Stimulated activated CD4-positive, alpha-beta T cell treated with anti-CD3 and anti-CD28 coated beads, Interleukin-2, amount 100 ng/mL, for 24 hours (primary cell): ENCODE measurements around the gene ZNF597.
"Not testable (repeated sequence)": the region's sequence is repeated elsewhere in the genome, so short reads cannot be mapped to it uniquely, and the experiment has no call there.

Experiments
- DNase-seq, 2 donors: peaks; one replicate each; pipeline ENCODE4 v3.0.0-alpha.2; 2020

Gene ZNF597

GRCh38 chr16:3474870-3475269 is 31.6 kb upstream of the ZNF597 start:
- DNase-seq: not testable (repeated sequence)

DNA sequence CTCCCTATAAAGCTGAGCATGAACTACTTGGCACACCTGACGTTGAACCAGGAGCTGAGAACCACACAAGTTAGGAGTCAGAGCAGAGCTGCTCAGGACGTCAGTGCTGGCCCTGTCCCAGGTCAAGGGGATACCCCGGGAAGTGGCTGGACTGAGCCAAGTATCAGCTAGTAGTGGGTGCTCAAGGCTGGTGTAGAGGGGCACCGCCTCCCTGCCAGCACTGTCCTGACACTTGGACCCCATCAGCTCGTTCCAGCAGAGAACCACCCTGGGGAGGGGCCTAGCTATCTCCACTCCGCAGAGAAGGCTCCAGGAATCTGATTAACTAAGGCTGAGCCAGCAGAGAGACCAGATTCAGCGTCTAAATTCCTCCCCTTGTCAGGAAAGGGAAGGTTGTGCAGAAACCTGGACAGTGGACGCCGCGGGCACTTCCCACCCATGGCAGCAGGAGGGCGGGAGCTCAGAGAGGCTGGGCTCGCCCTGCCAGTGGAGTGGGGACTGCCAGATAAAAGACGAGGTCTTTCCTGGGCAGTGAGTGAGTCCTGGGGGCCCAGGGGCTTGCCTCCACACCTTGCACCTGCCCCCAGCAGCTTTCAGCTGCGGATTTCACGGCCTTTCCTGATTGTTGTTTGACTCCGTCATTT is 31.0 kb upstream of the ZNF597 start:
- no peak for DNase-seq

GRCh38 chr16:3473596-3473943 is 30.3 kb upstream of the ZNF597 start:
- not testable (repeated sequence) for DNase-seq

GRCh38 chr16:3472878-3473595 is 29.7 kb upstream of the ZNF597 start:
- DNase-seq: no peak

DNA sequence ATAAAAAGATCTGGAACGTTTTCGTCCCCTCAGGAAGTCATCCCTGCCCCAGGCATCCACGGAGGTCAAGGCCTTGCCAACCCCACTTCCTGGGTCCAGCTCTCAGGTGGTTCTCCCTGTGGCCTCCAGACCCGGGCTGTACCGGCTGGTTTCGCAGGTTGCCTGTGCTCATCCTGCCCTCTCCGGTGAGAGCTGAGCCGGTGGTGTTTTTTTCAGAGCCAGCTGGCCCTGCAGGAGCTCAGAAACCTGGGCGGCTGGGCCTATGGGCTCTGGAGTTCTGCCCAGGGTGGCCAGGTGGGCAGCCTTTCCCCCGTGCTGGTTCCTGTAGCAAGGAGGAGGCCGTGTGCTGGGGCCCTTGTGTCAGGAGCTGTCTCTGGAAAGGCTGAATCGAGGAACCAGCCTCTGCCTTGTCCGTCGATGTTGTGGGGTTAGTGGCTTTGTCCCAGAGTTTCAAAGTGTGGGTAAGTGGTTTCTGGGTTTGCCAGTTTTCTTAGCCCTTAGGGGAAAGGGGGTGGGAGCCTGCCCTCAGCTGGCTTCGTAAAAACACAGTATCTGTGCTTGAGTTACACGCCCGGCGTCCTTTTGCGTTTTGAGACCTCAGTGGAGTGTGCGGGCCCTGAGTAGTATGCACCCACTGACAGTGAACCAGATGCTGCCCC is 28.3 kb upstream of the ZNF597 start:
- no peak for DNase-seq

DNA sequence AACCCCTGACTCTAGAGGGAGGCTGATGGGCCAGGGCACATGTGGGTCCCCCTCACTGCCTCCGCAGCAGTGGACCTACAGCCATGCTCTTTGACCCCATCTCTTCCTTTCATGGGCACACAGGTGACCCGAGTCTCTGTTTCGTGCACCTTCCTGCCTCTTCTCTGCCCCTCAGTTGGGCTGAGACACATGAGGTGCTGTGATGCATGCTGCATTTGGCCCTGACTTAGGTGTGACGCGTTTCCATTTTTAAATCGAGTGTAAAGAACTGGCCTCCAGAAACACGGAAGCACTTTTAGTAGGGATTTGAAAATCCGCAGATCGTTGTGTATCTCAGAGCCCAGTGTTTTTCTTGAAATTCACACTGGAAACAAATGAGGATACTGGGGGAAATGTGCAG is 27.4 kb upstream of the ZNF597 start:
- no peak for DNase-seq

GRCh38 chr16:3469736-3470135 is 26.4 kb upstream of the ZNF597 start:
- no peak for DNase-seq

GRCh38 chr16:3468501-3468900 is 25.2 kb upstream of the ZNF597 start:
- no peak for DNase-seq

GRCh38 chr16:3467921-3468320 is 24.6 kb upstream of the ZNF597 start:
- DNase-seq: no peak

DNA sequence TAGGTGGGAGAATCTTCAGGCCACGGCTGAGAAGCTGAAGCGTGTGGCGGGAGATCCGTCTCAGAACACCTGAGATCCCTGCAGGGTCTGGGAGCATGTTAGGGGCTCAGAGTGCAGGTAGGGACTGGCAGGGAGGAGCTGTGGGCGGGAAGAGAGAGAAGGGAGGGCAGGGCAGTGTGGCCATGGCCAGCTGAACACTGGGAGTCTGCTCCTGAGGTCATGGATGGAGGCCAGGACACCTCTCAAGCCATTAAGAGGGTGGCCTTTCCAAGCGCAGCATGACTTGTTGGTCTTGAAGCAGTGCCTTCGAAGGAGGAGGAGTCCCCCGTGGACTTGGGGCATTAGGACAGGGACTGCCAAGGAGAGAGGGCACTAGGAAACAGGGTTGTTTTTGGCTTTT is 23.9 kb upstream of the ZNF597 start:
- no peak for DNase-seq

DNA sequence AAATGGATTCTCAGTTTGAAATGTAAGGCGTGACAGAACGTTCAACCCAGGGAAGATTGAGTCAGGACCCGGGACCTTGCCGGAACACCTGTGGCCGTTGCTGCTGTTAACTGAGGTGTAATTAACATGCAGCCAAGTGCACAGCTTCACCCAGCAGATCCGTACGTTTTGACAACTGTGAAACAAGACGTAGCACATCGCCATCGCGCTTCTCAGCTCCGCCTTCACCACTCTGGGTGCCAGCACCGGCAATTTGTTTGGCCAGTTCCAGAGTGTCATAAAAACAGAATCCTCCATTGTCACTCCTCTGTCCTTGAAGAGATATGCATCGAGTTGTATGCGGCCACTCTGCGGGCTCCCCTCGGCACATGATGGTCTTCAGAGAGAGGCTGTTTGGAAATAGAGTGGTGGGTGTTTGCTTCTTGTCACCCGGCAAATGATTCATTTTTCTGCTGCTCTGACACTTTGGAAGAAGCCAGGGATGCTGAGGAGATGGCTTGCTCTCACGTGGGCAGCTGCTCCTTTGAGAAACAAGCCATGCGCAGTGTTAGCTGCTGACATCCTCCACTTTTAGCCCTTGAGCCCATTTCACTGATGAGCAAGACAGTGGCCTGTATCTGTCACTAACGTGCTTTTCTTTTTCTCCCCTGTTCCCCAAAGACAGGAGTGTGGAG is 22.7 kb upstream of the ZNF597 start:
- DNase-seq: no peak

DNA sequence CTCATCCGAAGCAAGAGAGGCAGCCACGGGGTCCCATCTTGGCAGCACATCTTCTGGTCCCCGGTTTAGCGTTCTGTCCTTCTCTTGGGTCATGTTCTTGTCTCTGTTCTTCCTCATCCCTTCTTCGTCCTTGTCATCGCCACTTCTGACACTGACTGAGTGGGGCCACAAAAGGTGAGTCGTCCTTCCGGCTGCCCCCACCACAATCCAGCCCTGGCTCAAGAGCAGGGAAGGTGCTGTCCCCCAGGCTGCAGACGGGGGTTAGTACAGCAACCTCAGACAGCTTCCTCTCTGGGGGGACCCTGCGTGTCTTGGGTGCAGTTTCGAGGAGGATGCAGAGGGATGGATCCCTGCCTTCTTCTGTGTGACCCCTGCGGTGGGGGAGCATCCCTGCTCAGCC is 22.0 kb upstream of the ZNF597 start:
- no peak for DNase-seq

- peak; percentile 21 to 25 for DNase-seq
Measured at GRCh38 chr16:3461151-3461550, 17.8 kb upstream of the ZNF597 start.

DNA sequence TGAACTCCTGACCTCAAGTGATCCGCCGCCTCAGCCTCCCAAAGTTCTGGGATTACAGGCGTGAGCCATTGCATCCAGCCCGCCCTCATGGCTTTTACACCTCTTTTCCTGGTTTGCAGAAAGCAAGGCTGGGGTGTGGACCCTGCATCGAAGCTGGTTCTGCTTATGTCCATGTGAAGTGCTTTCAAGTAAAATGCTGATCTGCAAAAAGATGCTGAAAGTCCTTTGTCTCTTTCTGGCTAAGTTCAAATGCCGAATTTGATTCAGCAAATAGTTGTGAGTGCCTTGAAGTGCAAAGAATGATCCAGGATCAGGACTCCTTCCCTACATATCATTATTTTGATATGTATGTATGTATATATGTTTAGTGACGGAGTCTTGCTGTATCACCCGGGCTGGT is 17.3 kb upstream of the ZNF597 start:
- no peak for DNase-seq

DNA sequence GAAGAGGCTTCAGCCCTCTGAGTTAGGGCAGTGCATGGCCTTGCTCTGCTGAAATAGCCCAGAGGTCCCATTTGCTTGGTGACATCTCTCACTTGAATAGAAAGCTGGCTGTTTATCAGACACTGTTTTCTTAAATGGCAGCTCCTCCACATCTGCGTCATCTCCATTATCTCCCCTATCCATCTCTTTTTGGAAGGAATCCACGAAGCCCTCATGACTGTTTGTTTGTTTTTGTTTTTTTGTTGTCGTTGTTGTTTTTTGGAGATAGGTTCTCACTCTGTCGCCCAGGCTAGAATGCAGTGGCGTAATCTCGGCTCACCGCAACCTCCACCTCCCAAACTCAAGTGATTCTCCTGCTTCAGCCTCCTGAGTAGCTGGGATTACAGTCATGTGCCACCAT is 16.8 kb upstream of the ZNF597 start:
- DNase-seq: no peak

DNA sequence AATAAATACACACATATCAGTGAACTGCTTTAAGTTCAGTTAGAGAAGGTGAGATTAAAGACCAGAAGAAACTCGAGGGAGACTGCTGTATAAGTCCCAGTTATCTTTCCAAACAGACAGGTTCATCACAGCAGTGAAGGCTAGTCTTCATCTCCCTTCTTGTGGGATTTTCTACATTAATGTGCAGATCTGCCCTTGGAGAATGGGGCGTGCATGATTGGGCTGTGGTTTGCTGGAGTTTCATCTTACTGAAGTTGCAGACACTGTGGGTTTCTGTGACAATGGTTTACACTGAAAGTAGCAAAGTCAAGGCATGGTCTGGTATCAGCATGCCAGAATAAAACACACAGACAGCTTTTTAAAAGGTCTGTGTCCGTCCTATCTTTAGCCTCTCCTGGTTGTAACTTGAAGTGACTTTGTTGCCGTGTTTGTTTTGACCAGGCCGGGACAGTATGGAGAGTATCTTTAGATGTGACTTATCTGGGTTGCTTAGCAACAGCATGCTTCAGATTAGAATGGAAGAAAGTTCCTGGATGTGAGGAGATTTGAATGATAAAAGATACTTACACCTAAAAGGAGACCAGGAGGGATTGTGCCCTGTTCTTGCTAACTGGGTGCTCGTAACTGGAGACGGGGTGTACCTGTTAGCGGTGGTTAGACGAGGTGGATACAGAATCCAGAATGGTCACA is 16.2 kb upstream of the ZNF597 start:
- no peak for DNase-seq

DNA sequence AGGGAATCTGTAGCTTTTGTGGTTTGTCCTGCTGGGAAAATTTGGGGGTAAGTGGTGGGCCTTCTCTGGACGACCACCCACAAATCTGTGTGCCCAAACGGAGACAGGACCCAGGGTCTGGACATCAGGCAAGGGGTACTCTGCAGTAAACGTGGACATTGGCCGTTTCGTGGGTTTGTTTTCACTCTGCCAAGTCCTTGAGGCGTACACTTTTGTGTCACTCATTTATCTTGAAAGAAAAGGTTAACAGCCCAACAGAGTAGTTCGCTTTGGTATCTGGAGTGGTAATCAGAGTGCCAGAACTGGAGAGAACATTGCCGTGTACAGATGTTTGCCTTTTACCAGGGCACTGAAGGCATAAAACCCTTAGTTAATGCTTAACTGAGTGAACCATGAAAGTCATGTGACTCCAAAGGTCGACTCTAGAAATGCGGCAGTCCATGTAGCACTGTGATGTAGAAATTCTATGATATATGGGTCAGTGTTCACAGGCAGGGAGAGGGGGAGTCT is 15.6 kb upstream of the ZNF597 start:
- no peak for DNase-seq

GRCh38 chr16:3458278-3458851 is 15.1 kb upstream of the ZNF597 start:
- peak; percentile 17 to 21 for DNase-seq

GRCh38 chr16:3457434-3458252 is 14.3 kb upstream of the ZNF597 start:
- DNase-seq: peak; percentile 90 to 92

- no peak for DNase-seq
Measured at GRCh38 chr16:3454631-3455147, 11.4 kb upstream of the ZNF597 start.

DNA sequence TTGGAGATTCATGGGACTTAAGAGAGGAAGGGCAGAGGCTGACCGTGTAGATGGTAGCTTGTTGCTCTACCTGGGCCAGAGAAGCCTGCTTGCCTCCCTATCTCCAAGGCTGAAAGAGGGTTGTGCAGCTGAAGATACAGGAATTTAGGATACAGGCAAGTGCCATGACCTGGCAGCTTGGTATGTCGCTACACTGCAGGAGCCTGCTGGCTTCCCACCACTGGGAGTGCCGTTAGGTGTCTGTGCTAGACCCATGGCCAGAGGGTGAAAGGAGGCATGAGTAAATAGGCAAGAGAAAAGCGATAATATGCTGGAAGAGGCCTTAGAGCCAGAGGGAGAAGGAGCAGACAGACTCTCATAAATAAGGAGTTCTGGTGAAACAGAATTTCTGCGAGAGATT is 10.8 kb upstream of the ZNF597 start:
- no peak for DNase-seq

- peak; percentile 38 to 42 for DNase-seq
Measured at GRCh38 chr16:3444032-3444388, 706 bp upstream of the ZNF597 start.
